HepG2 (cell line): ENCODE data around the gene MT1F. TPM values are rescaled to one million over a fixed set of nuclear protein-coding genes. Genes with fewer than 3 reads are reported as not detected.

Experiments
- CBX1 ChIP-seq: IDR thresholded peaks from one replicate; pipeline ENCODE4 v1.6.1; 2016; ENCODE audit warnings: antibody characterized with exemption, low read depth
- CC2D1A ChIP-seq: sonication (generic); formaldehyde crosslinking; IDR thresholded peaks from 2 replicates; pipeline ENCODE4 v1.8.1; 2023; ENCODE audit warnings: mild to moderate bottlenecking, missing genetic modification reagents
- FOXK2 ChIP-seq: fragments of 450-650 bp; IDR thresholded peaks from 2 replicates; pipeline ENCODE4 v1.6.1; 2016
- GZF1 ChIP-seq: sonication (generic); formaldehyde crosslinking; IDR thresholded peaks from 2 replicates; pipeline ENCODE4 v1.5.1; 2020; ENCODE audit warnings: mild to moderate bottlenecking, missing genetic modification reagents
- HDAC6 ChIP-seq: fragments of 200-600 bp; sonication (generic); IDR thresholded peaks from 2 replicates; pipeline ENCODE4 v1.7.0; 2017; ENCODE audit warnings: mild to moderate bottlenecking, antibody characterized with exemption, low read length, low read depth
- MBNL3 ChIP-seq: fragments of 250-450 bp; sonication (Bioruptor Pico); conservative IDR thresholded peaks from 2 replicates; pipeline ENCODE4 v1.8.0; 2022; ENCODE audit warnings: mild to moderate bottlenecking, inconsistent platforms
- NFIC ChIP-seq: IDR thresholded peaks from 2 replicates; pipeline ENCODE4 v1.6.1; 2012; ENCODE audit warnings: mild to moderate bottlenecking, low read length, inconsistent platforms
- NR1H2 ChIP-seq: sonication (generic); formaldehyde crosslinking; IDR thresholded peaks from 2 replicates; pipeline ENCODE4 v1.8.1; 2022; ENCODE audit warnings: low read depth, missing genetic modification reagents, borderline replicate concordance
- PAWR ChIP-seq: sonication (generic); formaldehyde crosslinking; IDR thresholded peaks from 2 replicates; pipeline ENCODE4 v1.4.0; 2020; ENCODE audit warnings: missing genetic modification reagents, mild to moderate bottlenecking, borderline replicate concordance
- RAD51 ChIP-seq: fragments of 450-650 bp; IDR thresholded peaks from 2 replicates; pipeline ENCODE4 v1.6.1; 2016; ENCODE audit warnings: borderline replicate concordance
- SIX1 ChIP-seq: sonication (generic); formaldehyde crosslinking; IDR thresholded peaks from 2 replicates; pipeline ENCODE4 v1.4.0; 2020; ENCODE audit warnings: missing genetic modification reagents, borderline replicate concordance
- STAT5B ChIP-seq: sonication (generic); formaldehyde crosslinking; IDR thresholded peaks from 2 replicates; pipeline ENCODE4 v1.4.0; 2020; ENCODE audit warnings: missing genetic modification reagents
- U2AF2 ChIP-seq: fragments of 200-400 bp; formaldehyde crosslinking; IDR thresholded peaks from 2 replicates; pipeline ENCODE4 v1.6.1; 2017; ENCODE audit warnings: low read depth, mild to moderate bottlenecking, low read length
- ZNF230 ChIP-seq: sonication (generic); formaldehyde crosslinking; IDR thresholded peaks from 2 replicates; pipeline ENCODE4 v1.4.0; 2020; ENCODE audit warnings: mild to moderate bottlenecking, missing genetic modification reagents
- ZNF496 ChIP-seq: sonication (generic); formaldehyde crosslinking; IDR thresholded peaks from 2 replicates; pipeline ENCODE4 v1.8.1; 2023; ENCODE audit warnings: mild to moderate bottlenecking, moderate library complexity, missing genetic modification reagents; ENCODE audit not compliant: insufficient replicate concordance
- ZNF614 ChIP-seq: IDR thresholded peaks from 2 replicates; pipeline ENCODE4 v1.6.1; 2018; ENCODE audit warnings: missing biosample characterization, missing genetic modification reagents, inconsistent platforms, borderline replicate concordance
- ZNF652 ChIP-seq: IDR thresholded peaks from 2 replicates; pipeline ENCODE4 v1.6.1; 2016; ENCODE audit warnings: low read depth, borderline replicate concordance
- ZNF777 ChIP-seq: sonication (generic); formaldehyde crosslinking; IDR thresholded peaks from 2 replicates; pipeline ENCODE4 v1.4.0; 2020; ENCODE audit warnings: missing genetic modification reagents
- polyA plus RNA-seq, 8 experiments: library from polyadenylated mRNA; depleted of rRNA in 3 of 8; stranded (reverse) in 7 of 8; unstranded in 1 of 8; fragments of >200 nt; fragmentation: Illumina TruSeq in 4 of 8; extraction: Trizol in 4 of 8; gene quantifications; 2 replicates each; pipeline versions ENCODE4 v1.2.1 to v1.2.3, GENCODE V29; 2011 to 2016; ENCODE audit warnings: low read depth in 4 of 8, missing spikeins in 1 of 8, mixed read lengths in 1 of 8; ENCODE audit not compliant: insufficient read depth in 1 of 8
- total RNA-seq, 5 experiments: library from RNA; depleted of rRNA; stranded (reverse); fragments of >200 nt; fragmentation: Illumina TruSeq; extraction: Trizol; gene quantifications; 2 replicates each; pipeline ENCODE4 v1.2.3, GENCODE V29; 2016; ENCODE audit warnings: low read depth in 1 of 5
- TF ChIP-seq, protein P1 (sequence below): sonication (generic); formaldehyde crosslinking; IDR thresholded peaks from 2 replicates; pipeline ENCODE4 v1.8.1; 2023; ENCODE audit warnings: mild to moderate bottlenecking, missing genetic modification reagents, borderline replicate concordance
- TF ChIP-seq, protein P2 (sequence below): sonication (generic); formaldehyde crosslinking; IDR thresholded peaks from 2 replicates; pipeline ENCODE4 v1.4.0; 2020; ENCODE audit warnings: mild to moderate bottlenecking, missing genetic modification reagents
- TF ChIP-seq, protein P3 (sequence below): IDR thresholded peaks from 2 replicates; pipeline ENCODE4 v1.6.1; 2018; ENCODE audit warnings: missing genetic modification reagents
- TF ChIP-seq, protein P4 (sequence below), 2 experiments: sonication (generic) in 1 of 2; formaldehyde crosslinking in 1 of 2; IDR thresholded peaks; 2 replicates each; pipeline versions ENCODE4 v1.6.1 to v1.9.0; 2014 to 2022; ENCODE audit warnings: antibody characterized with exemption in 1 of 2, borderline replicate concordance in 1 of 2, inconsistent platforms in 1 of 2, low read depth in 1 of 2, missing genetic modification reagents in 1 of 2

Gene MT1F
- total and polyA plus RNA-seq, 2 of the 13 experiments (the other 11 are each of a cell fraction or from before 2014, with no cell fraction given): 1.9 to 169 TPM

DNA sequence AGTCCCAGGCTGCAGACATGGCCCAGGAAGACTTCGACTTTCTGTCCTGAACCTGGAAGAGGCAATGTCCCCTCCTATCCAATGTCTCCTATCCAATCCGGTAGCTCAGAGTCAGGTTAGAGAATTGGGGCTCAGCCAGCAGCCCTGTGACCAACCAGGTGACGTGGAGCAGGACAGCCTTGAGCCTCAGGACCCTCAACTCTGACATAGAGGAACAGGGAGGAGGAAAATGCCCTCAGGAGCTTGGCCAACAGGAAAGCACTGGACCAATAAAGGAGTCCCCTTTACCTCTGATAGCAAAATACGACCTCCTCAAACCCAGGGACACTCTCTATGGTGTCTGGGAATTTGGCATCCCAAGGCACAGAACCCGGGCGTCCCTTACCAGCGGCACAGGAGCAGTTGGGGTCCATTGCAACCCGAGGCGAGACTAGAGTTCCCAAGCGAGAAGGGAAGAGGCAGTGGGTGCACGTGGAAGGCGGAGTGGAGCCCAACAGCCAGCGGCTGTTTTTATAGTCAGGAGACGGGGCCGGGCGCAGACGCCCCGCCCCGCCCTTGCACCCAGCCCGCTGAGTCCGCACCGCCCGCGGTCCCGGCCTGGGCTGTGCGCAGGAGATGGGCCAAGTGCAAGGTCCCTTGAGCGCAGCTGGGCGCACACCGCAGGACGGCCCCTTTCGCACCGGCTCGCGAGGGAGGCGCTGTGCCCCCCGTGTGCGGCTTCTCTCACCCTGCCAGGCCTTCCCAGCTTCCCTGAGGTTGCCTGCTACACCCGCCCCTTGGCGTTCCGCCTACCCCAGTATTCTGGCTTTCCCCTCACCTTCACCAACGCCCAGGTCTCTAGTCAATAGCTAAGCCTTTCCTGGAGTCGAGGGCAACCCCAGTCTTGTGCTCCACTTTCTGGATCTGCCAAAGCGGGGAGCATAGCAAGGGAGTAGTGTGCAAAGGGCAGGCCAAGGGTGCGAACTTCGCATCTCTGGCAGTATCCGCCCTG lies 10.1 kb downstream of the MT1F start, which contains the start of gene MT1G (continued):
- TF ChIP-seq U2AF2 (no peak), RAD51 (no peak), ZNF652 (CRISPR knock-in tag) (no peak), FOXK2 (no peak), ZNF614 (no peak; the same call in 1 of the 2 replicates), SIX1 (CRISPR knock-in tag) (no peak), NFIC (no peak), HDAC6 (no peak), STAT5B (no peak), NR1H2 (CRISPR knock-in tag) (no peak), PAWR (CRISPR knock-in tag) (0 out of 2 replicates have a peak, but pooled peaks have one; percentile 54), MBNL3 (CRISPR knock-in tag) (no peak), ZNF230 (CRISPR knock-in tag) (0 out of 2 replicates have a peak, but pooled peaks have one; percentile 31), CC2D1A (CRISPR knock-in tag) (no peak), CBX1 (peak; percentile 31), ZNF777 (CRISPR knock-in tag) (no peak), GZF1 (CRISPR knock-in tag) (0 out of 2 replicates have a peak, but pooled peaks have one; percentile 39), ZNF496 (CRISPR knock-in tag) (no peak)
- TF ChIP-seq, protein P1, sequence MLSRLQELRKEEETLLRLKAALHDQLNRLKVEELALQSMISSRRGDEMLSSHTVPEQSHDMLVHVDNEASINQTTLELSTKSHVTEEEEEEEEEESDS (CRISPR knock-in tag): no peak
- TF ChIP-seq, protein P2, sequence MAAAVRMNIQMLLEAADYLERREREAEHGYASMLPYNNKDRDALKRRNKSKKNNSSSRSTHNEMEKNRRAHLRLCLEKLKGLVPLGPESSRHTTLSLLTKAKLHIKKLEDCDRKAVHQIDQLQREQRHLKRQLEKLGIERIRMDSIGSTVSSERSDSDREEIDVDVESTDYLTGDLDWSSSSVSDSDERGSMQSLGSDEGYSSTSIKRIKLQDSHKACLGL (CRISPR knock-in tag): no peak
- TF ChIP-seq, protein P3, sequence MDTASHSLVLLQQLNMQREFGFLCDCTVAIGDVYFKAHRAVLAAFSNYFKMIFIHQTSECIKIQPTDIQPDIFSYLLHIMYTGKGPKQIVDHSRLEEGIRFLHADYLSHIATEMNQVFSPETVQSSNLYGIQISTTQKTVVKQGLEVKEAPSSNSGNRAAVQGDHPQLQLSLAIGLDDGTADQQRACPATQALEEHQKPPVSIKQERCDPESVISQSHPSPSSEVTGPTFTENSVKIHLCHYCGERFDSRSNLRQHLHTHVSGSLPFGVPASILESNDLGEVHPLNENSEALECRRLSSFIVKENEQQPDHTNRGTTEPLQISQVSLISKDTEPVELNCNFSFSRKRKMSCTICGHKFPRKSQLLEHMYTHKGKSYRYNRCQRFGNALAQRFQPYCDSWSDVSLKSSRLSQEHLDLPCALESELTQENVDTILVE (CRISPR knock-in tag): no peak
- TF ChIP-seq, protein P4, sequence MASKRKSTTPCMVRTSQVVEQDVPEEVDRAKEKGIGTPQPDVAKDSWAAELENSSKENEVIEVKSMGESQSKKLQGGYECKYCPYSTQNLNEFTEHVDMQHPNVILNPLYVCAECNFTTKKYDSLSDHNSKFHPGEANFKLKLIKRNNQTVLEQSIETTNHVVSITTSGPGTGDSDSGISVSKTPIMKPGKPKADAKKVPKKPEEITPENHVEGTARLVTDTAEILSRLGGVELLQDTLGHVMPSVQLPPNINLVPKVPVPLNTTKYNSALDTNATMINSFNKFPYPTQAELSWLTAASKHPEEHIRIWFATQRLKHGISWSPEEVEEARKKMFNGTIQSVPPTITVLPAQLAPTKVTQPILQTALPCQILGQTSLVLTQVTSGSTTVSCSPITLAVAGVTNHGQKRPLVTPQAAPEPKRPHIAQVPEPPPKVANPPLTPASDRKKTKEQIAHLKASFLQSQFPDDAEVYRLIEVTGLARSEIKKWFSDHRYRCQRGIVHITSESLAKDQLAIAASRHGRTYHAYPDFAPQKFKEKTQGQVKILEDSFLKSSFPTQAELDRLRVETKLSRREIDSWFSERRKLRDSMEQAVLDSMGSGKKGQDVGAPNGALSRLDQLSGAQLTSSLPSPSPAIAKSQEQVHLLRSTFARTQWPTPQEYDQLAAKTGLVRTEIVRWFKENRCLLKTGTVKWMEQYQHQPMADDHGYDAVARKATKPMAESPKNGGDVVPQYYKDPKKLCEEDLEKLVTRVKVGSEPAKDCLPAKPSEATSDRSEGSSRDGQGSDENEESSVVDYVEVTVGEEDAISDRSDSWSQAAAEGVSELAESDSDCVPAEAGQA (IDR thresholded peaks at IDR 0.05; ENCODE audit: low read depth): no peak
- TF ChIP-seq, protein P4 (CRISPR knock-in tag; IDR thresholded peaks at IDR 0.05; ENCODE audit: borderline replicate concordance): no peak
